PC-3 (cell line): ENCODE results near the gene CRACR2B. TPM values are rescaled to one million over a fixed set of nuclear protein-coding genes. Genes with fewer than 3 reads are reported as not detected.

Experiments
- ATAC-seq: fragments of 200-7000 bp; cut with Tn5 transposase; 2 replicates; pipeline ENCODE4 v1.9.1; 2020; ENCODE audit warnings: mild to moderate bottlenecking, moderate library complexity
- BruUV-seq: library from RNA; stranded (reverse); fragments of 400-500 nt; replicated peaks from 2 replicates; lab custom pipeline; 2021; lab: Mats Ljungman, UMichigan
- CTCF ChIA-PET: fragments of 300-600 bp; sonication (Branson Sonifier 250); formaldehyde crosslinking; loops from one replicate; lab custom pipeline; 2022; ENCODE audit warnings: antibody characterized with exemption; lab: Charles Lee
- POLR2A ChIA-PET: fragments of 300-600 bp; sonication (Branson Sonifier 250); formaldehyde crosslinking; loops from one replicate; lab custom pipeline; 2022; ENCODE audit warnings: antibody characterized with exemption; ENCODE audit not compliant: unreplicated experiment; lab: Charles Lee
- DNase-seq: peaks from one replicate; pipeline ENCODE4 v3.0.0-alpha.2; 2015
- H2AFZ ChIP-seq: fragments of 300-600 bp; sonication (generic); 2 replicates; pipeline ENCODE4 v1.6.0; 2016; ENCODE audit warnings: antibody characterized with exemption, low read length
- H3F3A ChIP-seq: fragments of 300-600 bp; sonication (generic); one replicate; pipeline ENCODE4 v1.6.0; 2017; ENCODE audit warnings: antibody characterized with exemption, low read length, control low read depth, mild to moderate bottlenecking; ENCODE audit not compliant: unreplicated experiment
- H3K27ac ChIP-seq: fragments of 300-600 bp; sonication (generic); 2 replicates; pipeline ENCODE4 v1.5.1; 2016; ENCODE audit warnings: mild to moderate bottlenecking, low read length
- H3K27me3 ChIP-seq: fragments of 300-600 bp; sonication (generic); 2 replicates; pipeline ENCODE4 v1.6.1; 2016; ENCODE audit warnings: low read length, mixed read lengths
- H3K36me3 ChIP-seq: fragments of 300-600 bp; sonication (generic); 2 replicates; pipeline ENCODE4 v1.6.1; 2016; ENCODE audit warnings: low read depth, mixed run types, low read length, mixed read lengths
- H3K4me1 ChIP-seq: fragments of 300-600 bp; sonication (generic); 2 replicates; pipeline ENCODE4 v1.5.1; 2016; ENCODE audit warnings: low read length; ENCODE audit not compliant: insufficient read depth
- H3K4me2 ChIP-seq: fragments of 300-600 bp; sonication (generic); 2 replicates; pipeline ENCODE4 v1.6.0; 2016; ENCODE audit warnings: low read length
- H3K4me3 ChIP-seq: fragments of 300-600 bp; sonication (generic); 2 replicates; pipeline ENCODE4 v1.5.1; 2016; ENCODE audit warnings: mild to moderate bottlenecking, low read length, mixed read lengths
- H3K79me2 ChIP-seq: fragments of 300-600 bp; sonication (generic); 2 replicates; pipeline ENCODE4 v1.6.1; 2017; ENCODE audit warnings: low read length, mixed read lengths
- H3K9ac ChIP-seq: fragments of 300-600 bp; sonication (generic); 2 replicates; pipeline ENCODE4 v1.6.0; 2016; ENCODE audit warnings: mild to moderate bottlenecking, low read length
- H3K9me2 ChIP-seq: fragments of 300-600 bp; sonication (generic); replicated peaks from 2 replicates; pipeline ENCODE4 v1.6.1; 2016; ENCODE audit warnings: mixed run types, low read length, mixed read lengths
- H3K9me3 ChIP-seq: fragments of 300-600 bp; sonication (generic); 2 replicates; pipeline ENCODE4 v1.6.1; 2016; ENCODE audit warnings: low read length, mixed read lengths
- H4K20me1 ChIP-seq: fragments of 300-600 bp; sonication (generic); 2 replicates; pipeline ENCODE4 v1.6.1; 2016; ENCODE audit warnings: low read length, mixed read lengths
- EZH2 ChIP-seq: fragments of 300-600 bp; sonication (generic); IDR thresholded peaks from one replicate; pipeline ENCODE4 v1.6.1; 2017; ENCODE audit warnings: antibody characterized with exemption, mild to moderate bottlenecking, low read length; ENCODE audit not compliant: unreplicated experiment
- EZH2phosphoT487 ChIP-seq: fragments of 300-600 bp; sonication (generic); IDR thresholded peaks from 2 replicates; pipeline ENCODE4 v1.6.1; 2018; ENCODE audit warnings: mild to moderate bottlenecking, antibody characterized with exemption, low read length, borderline replicate concordance
- intact Hi-C: fragments of 100-400 bp; cut with micrococcal nuclease; formaldehyde crosslinking; loops from 2 replicates; pipeline ENCODE4 v1.9.0; 2023
- total RNA-seq: library from RNA; depleted of rRNA; stranded (reverse); fragments of >200 nt; gene quantifications from 2 replicates; pipeline ENCODE4 v1.2.3, GENCODE V29; 2014
- TF ChIP-seq, protein P1 (sequence below): fragments of 300-600 bp; sonication (generic); conservative IDR thresholded peaks from 2 replicates; pipeline ENCODE4 v1.5.1; 2017; ENCODE audit warnings: antibody characterized with exemption, low read depth, mild to moderate bottlenecking, low read length

CRACR2B gene
- total RNA-seq, 1 experiment from 2014 or later, result 10.6 TPM

DNA sequence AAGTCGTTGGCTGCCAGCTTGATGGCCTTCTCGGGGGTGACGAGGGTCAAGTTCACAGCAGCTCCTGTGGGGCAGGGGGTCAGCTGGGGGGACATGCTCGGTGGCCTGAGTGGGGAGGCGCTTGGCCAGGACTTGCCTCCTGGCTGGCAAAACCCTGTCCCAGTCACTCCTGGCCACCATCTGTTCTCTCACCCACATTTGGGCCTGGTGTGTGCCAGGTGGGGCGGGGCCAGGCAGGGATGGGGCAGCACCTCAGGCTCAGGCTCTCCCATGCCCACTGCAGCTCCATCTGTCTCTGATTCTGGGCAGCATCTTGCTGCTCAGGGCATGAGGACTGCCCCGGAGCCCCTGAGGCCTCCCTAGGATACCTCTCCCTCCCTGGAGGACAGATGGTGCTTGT, 34.2 kb upstream of the CRACR2B start:
- POLR2A ChIA-PET, result no interaction called here

DNA sequence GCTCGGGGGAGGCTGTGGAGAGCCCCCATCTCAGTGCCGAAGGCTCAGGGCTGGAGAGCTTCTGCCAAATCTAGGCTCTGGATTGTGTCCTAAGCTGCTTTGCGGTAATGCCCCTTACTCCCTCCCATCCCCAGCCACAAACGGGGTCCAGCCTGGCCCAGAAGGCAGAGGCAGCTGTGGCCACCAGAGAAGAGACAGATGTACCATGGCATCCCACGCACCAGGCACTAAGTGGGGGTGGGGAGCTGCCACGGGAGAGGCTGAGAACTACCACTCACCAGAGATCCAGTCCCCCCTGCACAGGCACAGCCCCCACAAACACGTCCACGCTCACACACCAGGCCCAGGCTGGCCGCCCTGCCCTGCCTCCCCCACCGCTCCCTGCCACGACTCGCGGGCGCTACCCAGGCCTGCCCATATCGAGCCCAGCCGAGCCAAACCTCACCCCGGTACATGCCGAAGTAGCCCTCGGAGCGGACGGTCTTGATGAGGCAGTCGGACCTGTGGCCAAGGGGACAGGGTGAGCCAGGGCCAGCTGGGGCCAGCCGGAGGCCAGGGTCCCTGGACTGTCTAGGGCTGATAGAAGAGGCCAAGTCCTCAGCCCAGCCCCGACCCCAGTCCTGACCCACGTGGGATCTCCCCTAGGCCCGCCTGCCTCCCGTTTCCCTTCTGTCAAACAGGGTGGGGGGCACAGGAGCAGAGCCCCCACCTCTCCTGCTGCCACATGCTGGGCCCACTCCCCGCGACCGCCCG, 33.5 kb upstream of the CRACR2B start:
- CTCF ChIA-PET, result no interaction called here
- H3K4me2 ChIP-seq, result no peak overlapping the region; the same call in 1 of the 2 replicates

More for the DNA sequence above, 34.2 kb upstream of the CRACR2B start:
- intact Hi-C loops, result no loop called here
- no peak for DNase-seq
- TF ChIP-seq, protein P1, sequence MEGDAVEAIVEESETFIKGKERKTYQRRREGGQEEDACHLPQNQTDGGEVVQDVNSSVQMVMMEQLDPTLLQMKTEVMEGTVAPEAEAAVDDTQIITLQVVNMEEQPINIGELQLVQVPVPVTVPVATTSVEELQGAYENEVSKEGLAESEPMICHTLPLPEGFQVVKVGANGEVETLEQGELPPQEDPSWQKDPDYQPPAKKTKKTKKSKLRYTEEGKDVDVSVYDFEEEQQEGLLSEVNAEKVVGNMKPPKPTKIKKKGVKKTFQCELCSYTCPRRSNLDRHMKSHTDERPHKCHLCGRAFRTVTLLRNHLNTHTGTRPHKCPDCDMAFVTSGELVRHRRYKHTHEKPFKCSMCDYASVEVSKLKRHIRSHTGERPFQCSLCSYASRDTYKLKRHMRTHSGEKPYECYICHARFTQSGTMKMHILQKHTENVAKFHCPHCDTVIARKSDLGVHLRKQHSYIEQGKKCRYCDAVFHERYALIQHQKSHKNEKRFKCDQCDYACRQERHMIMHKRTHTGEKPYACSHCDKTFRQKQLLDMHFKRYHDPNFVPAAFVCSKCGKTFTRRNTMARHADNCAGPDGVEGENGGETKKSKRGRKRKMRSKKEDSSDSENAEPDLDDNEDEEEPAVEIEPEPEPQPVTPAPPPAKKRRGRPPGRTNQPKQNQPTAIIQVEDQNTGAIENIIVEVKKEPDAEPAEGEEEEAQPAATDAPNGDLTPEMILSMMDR, result no peak
- TF ChIP-seq EZH2phosphoT487 (no peak), EZH2 (no peak)
- Histone ChIP-seq H3K4me1 (peaks cover 19% of the 10 kb centered on the region), H3K4me3 (no peak overlapping the region), H4K20me1 (no peaks in the 10 kb centered on the region), H3K27me3 (no peaks in the 10 kb centered on the region), H3K9me3 (no peaks in the 10 kb centered on the region), H3K4me2 (no peak overlapping the region), H3K9ac (no peak overlapping the region), H2AFZ (no peak overlapping the region), H3F3A (peaks cover 4% of the 10 kb centered on the region), H3K79me2 (peaks cover 24% of the 10 kb centered on the region), H3K9me2 (no peaks in the 10 kb centered on the region), H3K36me3 (no peaks in the 10 kb centered on the region; the same call in 1 of the 2 replicates), H3K27ac (no peak overlapping the region)
- CTCF ChIA-PET, result no interaction called here
- no peak for ATAC-seq
- BruUV-seq, result no TSS peak

More for the DNA sequence above, 33.5 kb upstream of the CRACR2B start:
- Histone ChIP-seq H2AFZ (no peak overlapping the region), H4K20me1 (no peaks in the 10 kb centered on the region), H3F3A (peaks cover 4% of the 10 kb centered on the region), H3K4me1 (peaks cover 19% of the 10 kb centered on the region), H3K79me2 (peaks cover 24% of the 10 kb centered on the region), H3K9ac (no peak overlapping the region), H3K36me3 (no peaks in the 10 kb centered on the region; the same call in 1 of the 2 replicates), H3K27ac (no peak overlapping the region), H3K4me3 (no peak overlapping the region), H3K27me3 (no peaks in the 10 kb centered on the region), H3K9me3 (no peaks in the 10 kb centered on the region), H3K9me2 (no peaks in the 10 kb centered on the region)
- ATAC-seq, result no peak
- intact Hi-C loops, result no loop called here
- no peak for DNase-seq
- POLR2A ChIA-PET, result no interaction called here
- no TSS peak for BruUV-seq
- no peak for TF ChIP-seq EZH2
- TF ChIP-seq, protein P1, result no peak
- TF ChIP-seq EZH2phosphoT487, result no peak
